M059J (cell line): ENCODE measurements around the gene VSIG10. TPM values are rescaled to one million over a fixed set of nuclear protein-coding genes. Genes with fewer than 3 reads are reported as not detected.
"Not testable (repeated sequence)": the region's sequence is repeated elsewhere in the genome, so short reads cannot be mapped to it uniquely, and the experiment has no call there.

Experiments used
- DNase-seq: peaks from one replicate; pipeline ENCODE4 v3.0.0-alpha.2; 2012; ENCODE audit warnings: low read depth
- total RNA-seq: library from RNA; depleted of rRNA; stranded (reverse); fragments of >200 nt; shearing (Covaris generic); gene quantifications from 2 replicates; pipeline ENCODE4 v1.2.3, GENCODE V29; 2014; rRNA removed

The VSIG10 gene
- 17.6 and 20.9 TPM in 2 replicates for total RNA-seq

GRCh38 chr12:118103601-118104382, at the start of gene VSIG10:
Gene VSIG10 (minus strand): TSS chr12:118104011. CDS start chr12:118103671, 340 bp downstream.
- peak; percentile 82 for DNase-seq

GRCh38 chr12:118151755-118152154, 47.9 kb upstream of the VSIG10 start:
- DNase-seq = no peak

GRCh38 chr12:118150625-118151024, 46.8 kb upstream of the VSIG10 start:
- no peak for DNase-seq

GRCh38 chr12:118148287-118148686, 44.5 kb upstream of the VSIG10 start:
- DNase-seq = no peak

GRCh38 chr12:118145798-118146156, 42.0 kb upstream of the VSIG10 start:
- no peak for DNase-seq

- DNase-seq = no peak
These were observed 41.4 kb upstream of the VSIG10 start for GRCh38 chr12:118145113-118145797.

GRCh38 chr12:118144499-118144898, 40.7 kb upstream of the VSIG10 start:
- DNase-seq = no peak

GRCh38 chr12:118140825-118141224, 37.0 kb upstream of the VSIG10 start:
- DNase-seq = no peak

- DNase-seq = no peak
These were observed 33.4 kb upstream of the VSIG10 start for GRCh38 chr12:118137148-118137678.

- DNase-seq = peak; percentile 42
These were observed 32.8 kb upstream of the VSIG10 start for GRCh38 chr12:118136559-118137003.

GRCh38 chr12:118135788-118136558, 32.2 kb upstream of the VSIG10 start, which contains the start of gene PEBP1:
Gene PEBP1 (plus strand): TSS chr12:118136124. CDS start chr12:118136210, 86 bp downstream.
- peak; percentile 89 for DNase-seq

GRCh38 chr12:118129436-118129835, 25.6 kb upstream of the VSIG10 start:
- DNase-seq = not testable (repeated sequence)

GRCh38 chr12:118127867-118128266, 24.1 kb upstream of the VSIG10 start:
- DNase-seq = no peak

- no peak for DNase-seq
These were observed 22.4 kb upstream of the VSIG10 start for GRCh38 chr12:118126119-118126757.

- DNase-seq = no peak
These were observed 21.9 kb upstream of the VSIG10 start for GRCh38 chr12:118125743-118126118.

GRCh38 chr12:118124333-118124874, 20.6 kb upstream of the VSIG10 start:
- DNase-seq = no peak

- DNase-seq = no peak
These were observed 18.5 kb upstream of the VSIG10 start for GRCh38 chr12:118122264-118122663.

GRCh38 chr12:118120579-118121363, 17.0 kb upstream of the VSIG10 start:
- peak; percentile 64 for DNase-seq

- no peak for DNase-seq
These were observed 15.7 kb upstream of the VSIG10 start for GRCh38 chr12:118119449-118119879.

- peak; percentile 25 for DNase-seq
These were observed 5.3 kb upstream of the VSIG10 start for GRCh38 chr12:118109088-118109487.
